HG03196 (cell line): ENCODE results near the gene DNAJC3.
"Not testable (repeated sequence)": the region's sequence is repeated elsewhere in the genome, so short reads cannot be mapped to it uniquely, and the experiment has no call there.

Experiments
- ATAC-seq: cut with Tn5 transposase; IDR thresholded peaks from one replicate; pipeline ENCODE4 v1.9.1; 2021; ENCODE audit not compliant: unreplicated experiment

DNAJC3 gene

GRCh38 chr13:95671597-95671996, 5.3 kb upstream of the DNAJC3 start:
- no peak for ATAC-seq

DNA sequence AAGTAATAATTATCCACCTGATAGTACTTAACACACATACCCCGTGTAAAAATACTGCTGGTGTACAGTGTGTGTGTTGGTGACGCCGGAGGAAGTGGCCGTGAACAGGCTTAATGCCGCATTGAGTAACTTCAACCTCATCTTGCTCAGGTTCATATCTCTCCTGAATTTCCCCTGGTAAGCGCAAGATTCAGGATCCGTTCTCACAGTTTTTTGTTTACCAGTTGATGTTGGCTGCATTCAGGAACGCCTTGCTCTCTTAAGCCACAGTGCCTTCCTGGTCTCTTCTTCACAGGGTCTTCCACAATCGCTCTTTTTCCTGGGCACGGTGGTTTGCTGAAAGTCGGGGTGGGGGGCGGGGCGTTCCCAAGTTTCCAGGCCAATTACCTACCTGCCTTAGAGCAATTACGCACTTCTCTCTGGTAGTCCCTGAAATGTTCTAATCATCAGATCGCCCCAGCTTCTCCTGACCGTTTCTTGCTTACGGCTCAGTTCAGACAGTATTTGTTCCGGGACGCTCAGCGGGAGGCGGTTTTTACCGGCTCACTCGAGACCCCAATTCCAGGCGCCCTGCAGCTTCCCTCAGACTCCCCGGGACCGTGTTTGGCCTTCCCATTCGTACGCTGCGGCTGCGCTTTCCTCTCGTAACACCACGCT, 706 bp upstream of the DNAJC3 start:
- ATAC-seq, result no peak

DNA sequence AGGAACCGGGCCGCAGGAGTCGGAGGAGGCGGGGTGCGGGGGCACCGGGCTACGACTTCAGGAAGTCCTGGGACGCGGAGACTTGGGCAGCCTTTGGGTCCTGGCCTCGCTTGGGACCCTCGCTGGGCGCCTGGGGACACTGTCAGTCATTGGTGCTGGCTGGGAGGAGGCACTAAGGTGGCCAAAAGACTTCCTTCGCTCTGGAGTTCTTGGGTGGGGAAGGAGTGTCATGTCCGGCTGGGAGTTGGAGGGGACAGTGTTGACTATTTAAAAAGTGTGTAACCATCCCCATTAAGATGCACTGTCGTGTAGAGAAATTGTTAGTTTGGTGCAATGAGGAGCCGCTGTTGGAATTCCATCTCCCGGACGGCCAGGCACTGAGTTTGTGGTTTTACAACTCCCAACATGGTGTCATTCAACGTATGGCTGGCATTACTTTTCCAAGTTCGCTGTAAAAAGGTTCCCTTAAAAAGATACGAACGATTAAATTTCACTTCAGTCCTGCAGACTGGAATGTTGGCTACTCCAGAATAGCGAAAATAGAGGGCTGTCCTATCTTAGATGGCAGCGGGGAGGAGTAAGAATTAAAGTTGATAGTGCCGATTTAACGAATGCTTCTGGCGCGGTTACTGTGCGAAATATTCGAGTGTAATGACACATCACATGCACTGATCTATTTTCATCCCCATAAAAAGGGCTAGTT, 776 bp downstream of the DNAJC3 start:
- no peak for ATAC-seq

DNA sequence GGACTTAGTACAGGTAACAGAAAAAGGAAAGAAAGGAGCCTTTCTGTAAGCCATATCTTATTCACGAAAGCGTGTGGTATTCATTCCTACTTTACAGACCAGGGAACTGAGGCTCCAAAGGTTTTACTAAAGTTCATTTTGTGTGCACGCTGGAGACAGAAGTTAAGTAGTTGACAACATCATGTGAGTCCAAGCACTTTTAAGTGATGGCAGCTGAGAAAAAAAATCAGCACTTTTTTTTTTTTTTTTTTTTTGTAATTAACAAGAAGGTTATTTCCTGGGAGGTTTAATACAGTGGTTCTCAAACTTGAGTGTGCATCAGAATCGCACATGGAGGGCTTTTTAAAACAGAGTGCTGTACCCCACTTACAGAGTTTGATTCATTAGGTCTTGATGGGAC, 2.0 kb downstream of the DNAJC3 start:
- ATAC-seq, result no peak

- no peak for ATAC-seq
Observed at GRCh38 chr13:95679722-95680121, 2.8 kb downstream of the DNAJC3 start.

- ATAC-seq, result no peak
Observed at GRCh38 chr13:95684418-95684817, 7.5 kb downstream of the DNAJC3 start.

DNA sequence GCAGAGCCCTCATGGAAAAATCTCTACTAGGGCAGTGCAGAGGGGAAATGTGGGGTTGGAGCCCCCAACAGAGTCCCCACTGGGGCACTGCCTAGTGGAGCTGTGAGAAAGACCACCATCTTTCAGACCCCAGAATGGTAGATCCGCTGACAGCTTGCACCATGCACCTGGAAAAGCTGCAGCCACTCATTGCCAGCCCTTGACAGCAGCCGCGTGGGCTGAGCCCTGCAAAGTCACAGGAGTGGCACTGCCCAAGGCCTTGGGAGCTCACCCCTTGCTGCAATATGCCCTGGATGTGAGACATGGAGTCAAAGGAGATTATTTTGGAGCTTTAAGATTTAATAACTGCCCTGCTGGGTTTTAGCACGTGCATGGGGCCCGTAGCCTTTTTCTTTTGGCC, 8.0 kb downstream of the DNAJC3 start:
- ATAC-seq, result not testable (repeated sequence)

- ATAC-seq, result no peak
Observed at GRCh38 chr13:95689582-95689926, 12.6 kb downstream of the DNAJC3 start.

DNA sequence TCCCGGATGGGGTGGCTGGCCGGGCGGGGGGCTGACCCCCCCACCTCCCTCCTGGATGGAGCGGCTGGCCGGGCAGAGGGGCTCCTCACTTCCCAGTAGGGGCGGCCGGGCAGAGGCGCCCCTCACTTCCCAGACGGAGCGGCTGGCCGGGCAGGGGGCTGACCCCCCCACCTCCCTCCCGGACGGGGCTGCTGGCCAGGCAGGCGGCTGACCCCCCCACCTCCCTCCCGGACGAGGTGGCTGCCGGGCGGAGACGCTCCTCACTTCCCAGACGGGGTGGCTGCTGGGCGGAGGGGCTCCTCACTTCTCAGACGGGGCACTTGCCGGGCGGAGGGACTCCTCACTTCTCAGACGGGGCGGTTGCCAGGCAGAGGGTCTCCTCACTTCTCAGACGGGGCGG, 14.0 kb downstream of the DNAJC3 start:
- not testable (repeated sequence) for ATAC-seq

GRCh38 chr13:95697052-95697680, 20.2 kb downstream of the DNAJC3 start:
- no peak for ATAC-seq

DNA sequence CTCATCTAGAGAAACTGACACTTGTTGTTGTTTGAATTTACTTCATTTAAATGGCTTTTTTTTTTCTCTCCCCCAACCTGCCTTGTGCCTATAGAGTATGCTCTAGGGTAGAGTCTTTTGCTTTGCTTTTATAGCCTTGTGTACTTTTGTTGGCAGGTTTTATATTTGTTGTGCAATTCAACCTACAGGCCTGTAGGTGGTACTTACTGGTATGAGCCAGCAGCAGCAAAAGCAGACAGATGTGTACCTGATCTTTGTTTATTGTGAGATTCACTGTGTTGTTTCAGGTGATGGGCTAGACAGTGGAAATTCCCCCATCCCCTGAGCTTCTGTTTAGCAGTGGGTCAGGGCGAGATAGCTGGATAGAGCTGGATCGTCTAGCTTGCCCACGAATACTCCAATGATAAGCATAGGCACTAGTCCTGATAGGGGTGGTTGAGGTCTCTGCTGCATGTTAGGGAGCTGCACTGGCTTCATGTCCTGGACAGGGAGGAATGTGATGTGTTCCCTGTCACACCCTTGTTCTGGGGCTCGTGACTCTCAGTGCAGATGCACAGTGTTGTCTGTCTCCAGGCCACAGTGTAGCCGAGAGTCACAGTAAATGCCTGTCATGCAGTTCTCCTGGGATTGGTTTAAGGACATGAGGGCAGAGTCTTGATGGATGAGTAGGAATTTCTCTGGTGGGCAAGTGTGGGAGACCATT, 21.3 kb downstream of the DNAJC3 start:
- no peak for ATAC-seq

DNA sequence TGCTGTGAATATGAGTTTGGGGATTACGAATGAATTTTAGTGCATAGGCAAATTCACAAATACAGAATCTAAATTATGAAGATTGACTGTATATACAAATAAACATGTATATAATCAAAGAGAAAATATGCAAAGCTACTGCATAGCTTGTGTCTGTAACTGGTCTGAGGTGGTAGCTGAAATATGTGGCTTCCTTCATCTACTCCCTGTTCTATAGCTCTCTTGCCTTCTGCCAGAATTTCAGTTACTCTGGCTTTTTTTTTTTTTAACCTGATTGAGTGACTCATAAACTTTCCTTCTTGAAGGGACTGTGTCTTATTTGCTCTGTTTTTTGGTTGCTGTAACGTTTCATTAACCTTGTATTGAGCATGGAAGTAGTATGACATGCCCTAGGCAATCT, 26.6 kb downstream of the DNAJC3 start:
- ATAC-seq, result no peak

GRCh38 chr13:95704510-95704909, 27.6 kb downstream of the DNAJC3 start:
- no peak for ATAC-seq

DNA sequence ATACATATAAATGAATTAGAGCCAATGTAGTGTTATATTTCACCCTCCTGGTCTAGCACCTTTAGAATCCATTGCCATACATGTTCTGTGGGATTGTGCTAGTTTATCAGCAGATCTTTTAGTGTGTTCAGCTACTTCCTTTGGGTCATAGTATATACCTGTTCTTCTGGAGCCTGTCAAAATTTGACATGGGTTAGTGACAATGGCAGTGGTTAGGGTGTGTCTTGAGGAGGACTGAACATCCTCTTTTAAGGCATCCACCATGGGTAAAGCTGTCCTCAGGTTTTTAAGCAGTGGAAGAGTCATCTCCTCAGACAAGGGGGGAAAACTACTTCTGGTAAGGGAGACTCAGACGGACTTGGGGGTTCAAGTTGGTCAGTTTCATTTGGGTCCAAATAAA, 29.4 kb downstream of the DNAJC3 start:
- ATAC-seq, result no peak

- ATAC-seq, result no peak
Observed at GRCh38 chr13:95707035-95707434, 30.1 kb downstream of the DNAJC3 start.

- no peak for ATAC-seq
Observed at GRCh38 chr13:95707442-95708390, 30.8 kb downstream of the DNAJC3 start.

DNA sequence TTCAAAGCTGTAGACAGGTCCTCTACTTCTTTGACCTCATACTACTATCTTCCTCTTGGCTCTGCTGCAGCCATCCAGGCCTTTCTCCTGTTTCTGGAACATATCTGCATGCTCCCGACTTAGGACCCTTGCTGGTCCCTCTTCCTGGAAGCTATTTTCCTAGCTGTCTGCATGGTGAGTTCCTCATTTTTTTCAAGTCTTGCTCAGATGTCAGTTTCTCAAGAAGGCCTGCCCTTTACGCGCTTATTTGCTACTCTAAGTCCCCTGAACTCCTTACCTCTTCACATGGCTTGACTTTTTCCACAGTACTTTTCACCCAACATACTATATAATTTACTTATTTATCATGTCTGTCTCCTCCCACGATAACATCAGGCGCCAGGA, 31.4 kb downstream of the DNAJC3 start:
- no peak for ATAC-seq

- no peak for ATAC-seq
Observed at GRCh38 chr13:95708811-95709500, 32.0 kb downstream of the DNAJC3 start.

DNA sequence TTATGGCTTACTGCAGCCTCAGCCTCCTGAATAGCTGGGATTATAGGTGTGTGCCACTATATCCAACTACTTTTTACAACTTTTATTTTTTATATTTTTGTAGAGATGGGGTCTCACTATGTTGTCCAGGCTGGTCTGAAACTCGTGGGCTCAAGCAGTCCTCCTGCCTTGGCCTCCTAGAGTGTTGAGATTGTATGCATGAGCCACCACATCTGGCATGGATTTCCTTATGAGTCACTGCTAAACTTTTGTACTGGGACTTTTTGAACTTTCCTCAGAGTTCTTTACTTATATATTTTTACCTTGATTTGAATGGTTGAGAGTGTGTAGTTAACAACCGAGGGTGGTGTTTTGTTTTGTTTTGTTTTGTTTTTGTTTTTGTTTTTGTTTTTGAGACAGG, 33.4 kb downstream of the DNAJC3 start:
- no peak for ATAC-seq

GRCh38 chr13:95712846-95713245, 35.9 kb downstream of the DNAJC3 start:
- ATAC-seq, result not testable (repeated sequence)
